Sigmoid colon (tissue), 4 donors: ENCODE results near the gene KCP.

Experiments used
- CTCF ChIP-seq, 4 experiments: fragments of 450-650 bp in 3 of 4; fragments of 200-600 bp in 1 of 4; IDR thresholded peaks; one replicate each; pipeline ENCODE4 v1.5.1; 2016 to 2019; ENCODE audit warnings: antibody characterized with exemption in 4 of 4, mild to moderate bottlenecking in 3 of 4, moderate library complexity in 2 of 4
- EP300 ChIP-seq, 4 donors: sonication (generic); formaldehyde crosslinking; IDR thresholded peaks; one replicate each; pipeline ENCODE4 v1.6.1; 2017; ENCODE audit warnings: antibody characterized with exemption in 4 of 4
- POLR2A ChIP-seq, 2 donors: fragments of 450-650 bp; IDR thresholded peaks; one replicate each; pipeline ENCODE4 v1.6.1; 2016; ENCODE audit warnings: antibody characterized with exemption in 2 of 2, mild to moderate bottlenecking in 2 of 2, moderate library complexity in 2 of 2
- POLR2AphosphoS5 ChIP-seq, 4 donors: sonication (generic); formaldehyde crosslinking; IDR thresholded peaks; one replicate each; pipeline ENCODE4 v1.6.1; 2017; ENCODE audit warnings: antibody characterized with exemption in 4 of 4

GRCh38 chr7:128951296-128951695 is 40.8 kb upstream of the KCP start:
- TF ChIP-seq CTCF (IDR thresholded peaks at IDR 0.05) (no peak), POLR2A (IDR thresholded peaks at IDR 0.05) (no peak), EP300 (IDR thresholded peaks at IDR 0.05) (no peak), POLR2AphosphoS5 (IDR thresholded peaks at IDR 0.05) (no peak)
